NCI-H2171 (cell line): ENCODE measurements around the gene ITPR2.
"Not testable (repeated sequence)": the region's sequence is repeated elsewhere in the genome, so short reads cannot be mapped to it uniquely, and the experiment has no call there.

Experiments
- DNase-seq: peaks from one replicate; lab custom pipeline; 2025; lab: John Stamatoyannopoulos, UW

The ITPR2 gene

GRCh38 chr12:26563552-26563951 is 269.4 kb downstream of the ITPR2 start:
- DNase-seq = no peak

GRCh38 chr12:26557326-26557725 is 275.7 kb downstream of the ITPR2 start:
- no peak for DNase-seq

- DNase-seq = no peak
These were observed 276.1 kb downstream of the ITPR2 start for GRCh38 chr12:26556916-26557315.

GRCh38 chr12:26555139-26555538 is 277.9 kb downstream of the ITPR2 start:
- no peak for DNase-seq

GRCh38 chr12:26554332-26554731 is 278.7 kb downstream of the ITPR2 start:
- DNase-seq = no peak

GRCh38 chr12:26551385-26551784 is 281.6 kb downstream of the ITPR2 start:
- no peak for DNase-seq

GRCh38 chr12:26548227-26548626 is 284.8 kb downstream of the ITPR2 start:
- DNase-seq = no peak

GRCh38 chr12:26546535-26547314 is 286.3 kb downstream of the ITPR2 start:
- no peak for DNase-seq

GRCh38 chr12:26539131-26539530 is 293.9 kb downstream of the ITPR2 start:
- DNase-seq = no peak

GRCh38 chr12:26537651-26538050 is 295.3 kb downstream of the ITPR2 start:
- no peak for DNase-seq

GRCh38 chr12:26537126-26537525 is 295.9 kb downstream of the ITPR2 start:
- no peak for DNase-seq

- DNase-seq = no peak
These were observed 297.2 kb downstream of the ITPR2 start for GRCh38 chr12:26535826-26536225.

GRCh38 chr12:26534071-26534470 is 298.9 kb downstream of the ITPR2 start:
- no peak for DNase-seq

GRCh38 chr12:26533211-26533610 is 299.8 kb downstream of the ITPR2 start:
- DNase-seq = no peak

- DNase-seq = no peak
These were observed 302.5 kb downstream of the ITPR2 start for GRCh38 chr12:26530461-26530860.

- DNase-seq = no peak
These were observed 304.1 kb downstream of the ITPR2 start for GRCh38 chr12:26528943-26529342.

GRCh38 chr12:26527682-26528081 is 305.3 kb downstream of the ITPR2 start:
- DNase-seq = no peak

GRCh38 chr12:26524862-26525465 is 308.0 kb downstream of the ITPR2 start:
- DNase-seq = no peak

GRCh38 chr12:26523708-26524150 is 309.3 kb downstream of the ITPR2 start:
- DNase-seq = peak; percentile 69

GRCh38 chr12:26520869-26521268 is 312.1 kb downstream of the ITPR2 start:
- DNase-seq = no peak

- DNase-seq = no peak
These were observed 312.9 kb downstream of the ITPR2 start for GRCh38 chr12:26520109-26520508.

- no peak for DNase-seq
These were observed 313.5 kb downstream of the ITPR2 start for GRCh38 chr12:26519462-26519861.

- DNase-seq = not testable (repeated sequence)
These were observed 315.7 kb downstream of the ITPR2 start for GRCh38 chr12:26517320-26517719.

- DNase-seq = no peak
These were observed 318.6 kb downstream of the ITPR2 start for GRCh38 chr12:26514364-26514763.
